Activated T-helper 2 cell treated with anti-CD3 and anti-CD28 coated beads, Interferon-gamma antibody, Interleukin-2, Interleukin-4, amounts not matched to agents 10 μg/mL and 5 μg/mL and 100 μg/mL, durations not matched to agents 14 hours and 24 hours and 36 hours (primary cell): ENCODE measurements around the gene DARS1. TPM values are rescaled to one million over a fixed set of nuclear protein-coding genes. Genes with fewer than 3 reads are reported as not detected.

Source experiments
- DNase-seq: peaks from one replicate; pipeline ENCODE4 v3.0.0; 2021; ENCODE audit warnings: low spot score
- H3K27ac Mint-ChIP-seq: one replicate; pipeline ENCODE4 v1.8.0; 2021; ENCODE audit warnings: mixed read lengths
- H3K27me3 Mint-ChIP-seq: one replicate; pipeline ENCODE4 v1.8.0; 2021; ENCODE audit warnings: low read depth, mixed read lengths
- H3K36me3 Mint-ChIP-seq: one replicate; pipeline ENCODE4 v1.8.0; 2021; ENCODE audit warnings: low read depth, mixed read lengths
- H3K4me1 Mint-ChIP-seq: one replicate; pipeline ENCODE4 v1.8.0; 2021; ENCODE audit warnings: low read depth, mixed read lengths
- H3K4me3 Mint-ChIP-seq: one replicate; pipeline ENCODE4 v1.8.0; 2021; ENCODE audit warnings: low read depth, mild to moderate bottlenecking, moderate library complexity, mixed read lengths
- H3K9me3 Mint-ChIP-seq: one replicate; pipeline ENCODE4 v1.8.0; 2021; ENCODE audit warnings: mixed read lengths
- intact Hi-C: fragments of 100-400 bp; cut with micrococcal nuclease; formaldehyde crosslinking; loops from one replicate; pipeline ENCODE4 v1.15.1; 2023
- total RNA-seq: library from RNA; stranded (reverse); gene quantifications from 2 replicates; pipeline ENCODE4 v1.2.3, GENCODE V29; 2022

Gene DARS1
- total RNA-seq, 1 donor from 2014 or later = 183 TPM

DNA sequence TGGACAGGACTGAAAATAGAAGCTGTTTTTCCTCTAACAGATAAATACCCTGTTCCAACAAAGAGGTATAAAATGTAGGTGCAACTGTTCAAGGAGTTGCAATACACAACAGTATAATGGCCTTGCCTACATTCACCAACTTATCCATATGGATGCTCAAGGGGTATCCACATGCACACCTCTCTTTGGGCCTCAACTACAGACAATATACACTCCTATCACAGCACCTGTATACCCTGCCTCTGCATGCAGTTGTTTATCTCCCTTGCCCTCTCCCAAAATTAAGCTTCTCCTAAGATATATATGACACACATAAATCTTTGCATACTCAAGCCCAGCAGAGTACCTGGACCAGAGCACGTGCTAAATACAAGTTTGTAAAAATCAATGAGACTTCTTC lies 37.3 kb downstream of the DARS1 start:
- peaks cover 66% of the 10 kb centered on the region for H3K4me1 Mint-ChIP-seq
- H3K27ac Mint-ChIP-seq = peak overlapping the region; percentile 89
- no peak for DNase-seq
- H3K27me3 Mint-ChIP-seq = no peaks in the 10 kb centered on the region
- peaks cover 8% of the 10 kb centered on the region for H3K9me3 Mint-ChIP-seq
- intact Hi-C loops = loop anchor here (5.0 kb wide), 1 partner anchor 34 kb away; no protein-coding TSS in a partner anchor
- no peak overlapping the region for H3K4me3 Mint-ChIP-seq
- H3K36me3 Mint-ChIP-seq = peaks cover 73% of the 10 kb centered on the region

DNA sequence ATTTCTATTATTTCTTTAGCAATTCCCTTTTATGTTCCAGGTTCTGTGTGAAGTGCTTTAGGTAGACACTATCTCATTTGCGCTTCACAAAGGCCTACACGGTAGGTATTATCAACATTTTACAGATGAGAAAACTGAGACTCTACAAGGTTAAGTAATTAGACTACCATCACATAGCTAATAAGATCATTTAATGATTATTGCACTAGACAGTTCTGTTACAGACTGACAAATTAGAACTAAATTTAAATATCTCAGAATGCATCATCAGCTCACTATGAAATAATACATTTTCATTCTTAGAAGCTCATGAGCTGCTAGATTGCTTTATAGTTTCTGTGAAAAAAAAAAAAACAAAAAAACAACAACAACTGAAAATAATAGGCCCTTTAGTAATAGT lies 37.9 kb downstream of the DARS1 start:
- peak overlapping the region; percentile 21 for H3K27ac Mint-ChIP-seq
- peaks cover 62% of the 10 kb centered on the region for H3K4me1 Mint-ChIP-seq
- H3K36me3 Mint-ChIP-seq = peaks cover 73% of the 10 kb centered on the region
- DNase-seq = no peak
- no peak overlapping the region for H3K4me3 Mint-ChIP-seq
- peaks cover under 1% of the 10 kb centered on the region for H3K9me3 Mint-ChIP-seq
- intact Hi-C loops = loop anchor here (5.0 kb wide), 1 partner anchor 35 kb away; no protein-coding TSS in a partner anchor
- H3K27me3 Mint-ChIP-seq = no peaks in the 10 kb centered on the region

- Mint-ChIP-seq H3K27ac (peak overlapping the region; percentile 53), H3K4me3 (no peak overlapping the region)
These were observed 39.9 kb downstream of the DARS1 start for GRCh38 chr2:135945526-135945925.

GRCh38 chr2:135944625-135945024 lies 40.8 kb downstream of the DARS1 start:
- Mint-ChIP-seq H3K36me3 (peaks cover 75% of the 10 kb centered on the region), H3K4me3 (no peak overlapping the region), H3K27ac (peak overlapping the region; percentile 9), H3K27me3 (no peaks in the 10 kb centered on the region), H3K9me3 (peaks cover 5% of the 10 kb centered on the region), H3K4me1 (peaks cover 52% of the 10 kb centered on the region)
- intact Hi-C loops = loop anchor here (5.0 kb wide), 1 partner anchor 38 kb away; no protein-coding TSS in a partner anchor
- no peak for DNase-seq

More at GRCh38 chr2:135945526-135945925, 39.9 kb downstream of the DARS1 start:
- intact Hi-C loops = loop anchor here (5.0 kb wide), 1 partner anchor 37 kb away; no protein-coding TSS in a partner anchor
- H3K9me3 Mint-ChIP-seq = peaks cover 3% of the 10 kb centered on the region
- H3K27me3 Mint-ChIP-seq = no peaks in the 10 kb centered on the region
- H3K36me3 Mint-ChIP-seq = peaks cover 72% of the 10 kb centered on the region
- H3K4me1 Mint-ChIP-seq = peaks cover 54% of the 10 kb centered on the region
- no peak for DNase-seq

- Mint-ChIP-seq H3K36me3 (peaks cover 82% of the 10 kb centered on the region), H3K4me1 (peaks cover 53% of the 10 kb centered on the region), H3K27ac (no peak overlapping the region), H3K27me3 (no peaks in the 10 kb centered on the region), H3K4me3 (no peak overlapping the region), H3K9me3 (peaks cover 5% of the 10 kb centered on the region)
- intact Hi-C loops = no loop called here
- DNase-seq = no peak
These were observed 42.3 kb downstream of the DARS1 start for GRCh38 chr2:135942936-135943688.

DNA sequence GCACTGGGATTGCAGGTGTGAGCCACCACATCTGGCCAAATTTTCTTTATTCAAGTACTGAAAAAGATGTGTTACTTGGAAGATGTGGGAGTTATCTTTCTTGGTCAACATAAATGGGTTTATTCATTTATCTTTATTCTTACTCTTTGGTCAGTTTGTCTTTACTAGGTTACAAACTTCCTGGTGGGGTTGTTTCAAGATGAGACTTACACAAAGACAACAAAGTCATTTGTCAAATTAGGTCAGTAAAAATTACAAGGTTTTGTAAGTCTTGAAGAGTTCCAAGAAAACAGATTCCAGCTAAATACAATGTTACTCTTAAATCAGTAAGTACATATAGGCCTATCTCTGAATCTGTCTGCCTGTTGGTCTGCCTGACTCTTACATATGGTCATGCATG lies 48.9 kb downstream of the DARS1 start:
- DNase-seq = no peak
- intact Hi-C loops = no loop called here
- peaks cover 5% of the 10 kb centered on the region for H3K9me3 Mint-ChIP-seq
- H3K27me3 Mint-ChIP-seq = no peaks in the 10 kb centered on the region
- peaks cover 61% of the 10 kb centered on the region for H3K4me1 Mint-ChIP-seq
- no peak overlapping the region for H3K4me3 Mint-ChIP-seq
- peaks cover 78% of the 10 kb centered on the region for H3K36me3 Mint-ChIP-seq
- H3K27ac Mint-ChIP-seq = no peak overlapping the region

- Mint-ChIP-seq H3K36me3 (peaks cover 81% of the 10 kb centered on the region), H3K9me3 (peaks cover 5% of the 10 kb centered on the region), H3K4me3 (no peak overlapping the region), H3K4me1 (peaks cover 65% of the 10 kb centered on the region), H3K27ac (no peak overlapping the region), H3K27me3 (no peaks in the 10 kb centered on the region)
- intact Hi-C loops = no loop called here
- no peak for DNase-seq
These were observed 49.5 kb downstream of the DARS1 start for GRCh38 chr2:135935914-135936313.

DNA sequence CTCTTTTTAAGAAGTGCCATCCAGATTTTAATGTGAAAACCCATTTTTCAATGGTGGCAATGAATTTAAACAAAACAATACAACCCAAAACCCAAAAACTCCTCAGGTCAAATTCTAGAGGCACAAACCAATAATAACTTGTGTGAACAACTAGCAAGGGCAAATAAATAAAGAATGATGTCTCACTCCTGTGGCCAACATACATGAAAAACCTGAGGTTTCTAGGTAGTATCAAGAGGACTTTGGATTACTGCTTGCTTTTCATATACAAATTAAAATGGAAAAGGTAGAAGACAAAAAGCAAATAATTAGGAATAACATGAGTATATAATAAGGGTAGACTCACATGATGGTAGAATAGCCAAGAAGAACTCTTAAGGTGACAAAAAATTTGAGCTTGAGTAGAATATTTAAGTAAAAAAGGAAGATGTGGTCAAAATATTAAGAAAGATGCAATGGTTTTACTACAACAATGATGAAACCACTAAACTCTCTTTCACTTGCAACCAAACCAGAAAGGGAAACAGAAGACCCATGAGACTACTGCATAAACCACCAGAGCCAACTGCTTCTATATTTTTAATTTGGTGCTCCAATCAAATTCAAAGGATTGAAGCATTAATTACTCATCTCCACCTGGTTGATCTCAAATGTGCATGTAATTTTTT lies 53.5 kb downstream of the DARS1 start:
- Mint-ChIP-seq H3K4me1 (peaks cover 50% of the 10 kb centered on the region), H3K9me3 (no peaks in the 10 kb centered on the region), H3K36me3 (peaks cover 74% of the 10 kb centered on the region), H3K27me3 (no peaks in the 10 kb centered on the region), H3K4me3 (no peak overlapping the region), H3K27ac (peak overlapping the region; percentile 34)
- intact Hi-C loops = loop anchor here (5.0 kb wide), 1 partner anchor 50 kb away; no protein-coding TSS in a partner anchor
- DNase-seq = no peak

DNA sequence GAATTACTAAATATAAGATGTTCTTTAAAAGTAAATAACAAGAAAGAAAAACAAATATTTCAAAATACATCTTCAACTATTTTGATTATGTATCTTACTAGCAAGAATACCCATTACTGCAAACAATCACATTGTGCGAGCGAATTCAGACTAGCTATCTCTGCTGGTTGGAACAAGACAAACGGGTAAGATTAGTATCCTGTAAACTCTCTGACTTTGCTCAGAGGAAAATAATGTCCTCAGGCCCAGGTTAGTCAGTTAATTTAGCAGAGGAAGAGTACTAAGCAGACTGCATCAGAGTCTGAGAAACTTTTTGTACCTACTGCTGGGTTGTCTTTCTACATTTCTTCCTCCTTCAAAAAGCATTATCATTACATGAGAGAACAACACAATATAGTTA lies 58.8 kb downstream of the DARS1 start:
- H3K9me3 Mint-ChIP-seq = no peaks in the 10 kb centered on the region
- H3K4me1 Mint-ChIP-seq = peaks cover 31% of the 10 kb centered on the region

GRCh38 chr2:135925571-135925970 lies 59.9 kb downstream of the DARS1 start:
- Mint-ChIP-seq H3K27ac (no peak overlapping the region), H3K4me1 (peaks cover 27% of the 10 kb centered on the region), H3K4me3 (no peak overlapping the region), H3K36me3 (peaks cover 59% of the 10 kb centered on the region), H3K9me3 (no peaks in the 10 kb centered on the region), H3K27me3 (no peaks in the 10 kb centered on the region)
- no peak for DNase-seq
- intact Hi-C loops = no loop called here

More for the DNA sequence above, 58.8 kb downstream of the DARS1 start:
- Mint-ChIP-seq H3K27ac (no peak overlapping the region), H3K36me3 (peaks cover 63% of the 10 kb centered on the region), H3K27me3 (no peaks in the 10 kb centered on the region), H3K4me3 (no peak overlapping the region)
- DNase-seq = no peak
- intact Hi-C loops = no loop called here

DNA sequence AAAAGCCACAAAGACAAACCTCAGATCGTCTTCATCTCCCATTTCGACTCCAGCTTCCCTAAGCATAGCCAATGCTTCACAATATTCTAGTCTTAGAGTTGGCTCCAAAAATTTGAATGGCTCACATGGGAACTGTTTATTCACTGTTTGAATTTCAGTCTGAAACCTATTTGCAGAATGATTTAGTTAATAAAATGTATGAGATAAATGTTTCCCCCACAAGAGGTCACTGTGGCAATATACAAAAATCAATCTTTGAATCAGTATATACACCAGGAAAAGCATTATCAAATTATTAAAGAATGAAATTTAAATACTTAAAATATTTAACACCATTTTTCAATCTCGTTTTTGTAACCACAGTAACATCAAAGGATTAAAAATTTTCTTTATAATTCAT lies 69.2 kb downstream of the DARS1 start:
- DNase-seq = no peak
- no peak overlapping the region for H3K27ac Mint-ChIP-seq
- no peaks in the 10 kb centered on the region for H3K9me3 Mint-ChIP-seq
- no peak overlapping the region for H3K4me3 Mint-ChIP-seq
- peaks cover 12% of the 10 kb centered on the region for H3K4me1 Mint-ChIP-seq
- H3K27me3 Mint-ChIP-seq = no peaks in the 10 kb centered on the region
- H3K36me3 Mint-ChIP-seq = peaks cover 41% of the 10 kb centered on the region
- intact Hi-C loops = loop anchor here (1.0 to 5.0 kb wide), 7 partner anchors 46 to 468 kb away; no protein-coding TSS in a partner anchor

DNA sequence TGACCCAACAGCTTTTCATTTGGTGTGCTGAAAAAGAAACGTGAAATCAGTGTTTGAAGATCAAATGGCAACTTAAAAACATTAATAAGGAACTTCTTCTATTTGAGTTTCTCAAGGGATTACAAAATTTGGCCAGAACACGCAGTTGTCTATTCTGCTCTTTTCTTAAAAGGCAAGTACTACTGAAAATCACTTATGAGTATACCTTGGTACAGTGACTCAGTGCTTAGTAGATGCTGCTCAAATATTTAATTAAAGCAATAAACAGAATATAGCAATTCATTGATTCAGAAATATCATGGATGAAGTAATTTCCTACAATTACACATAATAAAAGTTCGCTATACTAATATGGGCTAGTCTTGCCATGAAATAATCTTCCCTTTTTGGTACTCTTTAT lies 70.9 kb downstream of the DARS1 start:
- Mint-ChIP-seq H3K9me3 (no peaks in the 10 kb centered on the region), H3K36me3 (peaks cover 45% of the 10 kb centered on the region), H3K4me1 (peaks cover 16% of the 10 kb centered on the region), H3K27me3 (no peaks in the 10 kb centered on the region), H3K27ac (no peak overlapping the region), H3K4me3 (no peak overlapping the region)
- intact Hi-C loops = no loop called here
- no peak for DNase-seq
